ENCODE measurements around the gene SERPINB10. TPM values are rescaled to one million over a fixed set of nuclear protein-coding genes. Genes with fewer than 3 reads are reported as not detected.
A peak's percentile ranks its signal among the peaks of the same experiment; 100 is the strongest.

The SERPINB10 gene
- total and polyA plus RNA-seq, 2 experiments from 2014 or later: 0.93 TPM; not detected in 1

- no peak overlapping the region for H2AFZ ChIP-seq
- H3K27ac ChIP-seq: peak overlapping the region; percentile 84
- no peaks in the 10 kb centered on the region for H4K20me1 ChIP-seq (ENCODE audit: insufficient read depth, poor library complexity, severe bottlenecking)
- TF ChIP-seq CTCF (IDR thresholded peaks at IDR 0.05; ENCODE audit: poor library complexity): no peak
- no peak for TF ChIP-seq EZH2 (IDR thresholded peaks at IDR 0.05; ENCODE audit: borderline replicate concordance)
- TF ChIP-seq EZH2phosphoT487 (IDR thresholded peaks at IDR 0.05; ENCODE audit: low read depth, severe bottlenecking, unreplicated experiment): no peak
- H3K4me1 ChIP-seq (ENCODE audit: insufficient read depth): peaks cover 5% of the 10 kb centered on the region
- no peaks in the 10 kb centered on the region for H3K9me2 ChIP-seq (replicated peaks; ENCODE audit: insufficient read depth)
- no peaks in the 10 kb centered on the region for H3K79me2 ChIP-seq
- no peaks in the 10 kb centered on the region for H3K36me3 ChIP-seq (replicated peaks; ENCODE audit: insufficient read depth, low read depth)
- no peak overlapping the region for H3K4me3 ChIP-seq
- H3K9me3 ChIP-seq (ENCODE audit: low read depth): no peaks in the 10 kb centered on the region
- DNase-seq (ENCODE audit: low spot score): peak; percentile 72
- peak overlapping the region; percentile 26 for H3K4me2 ChIP-seq
- no peaks in the 10 kb centered on the region for H3K27me3 ChIP-seq
- WGBS (ENCODE audit: low lambda C conversion rate, missing lambda C conversion rate): 45% methylated on average over 8 of the region's 8 CpGs
These were observed 25.2 kb upstream of the SERPINB10 start for GRCh38 chr18:63882333-63883141.

- TF ChIP-seq CTCF (IDR thresholded peaks at IDR 0.05; ENCODE audit: poor library complexity) (no peak), EZH2phosphoT487 (IDR thresholded peaks at IDR 0.05; ENCODE audit: low read depth, severe bottlenecking, unreplicated experiment) (no peak), EZH2 (IDR thresholded peaks at IDR 0.05; ENCODE audit: borderline replicate concordance) (no peak)
- H3K9me2 ChIP-seq (replicated peaks; ENCODE audit: insufficient read depth): no peaks in the 10 kb centered on the region
- peak overlapping the region; percentile 84 for H3K27ac ChIP-seq
- H3K9me3 ChIP-seq (ENCODE audit: low read depth): no peaks in the 10 kb centered on the region
- H3K4me1 ChIP-seq (ENCODE audit: insufficient read depth): peaks cover 5% of the 10 kb centered on the region
- no peak overlapping the region for H2AFZ ChIP-seq
- no peak for DNase-seq (ENCODE audit: low spot score)
- H3K36me3 ChIP-seq (replicated peaks; ENCODE audit: insufficient read depth, low read depth): no peaks in the 10 kb centered on the region
- no peaks in the 10 kb centered on the region for H3K79me2 ChIP-seq
- no peaks in the 10 kb centered on the region for H3K27me3 ChIP-seq
- no peak overlapping the region for H3K4me2 ChIP-seq
- H4K20me1 ChIP-seq (ENCODE audit: insufficient read depth, poor library complexity, severe bottlenecking): no peaks in the 10 kb centered on the region
- no peak overlapping the region for H3K4me3 ChIP-seq
These were observed 24.1 kb upstream of the SERPINB10 start for GRCh38 chr18:63883617-63884016.

- Histone ChIP-seq H3K4me2 (no peak within 1 kb of the TSS), H3K4me1 (ENCODE audit: insufficient read depth) (peaks cover 5% of the 10 kb centered on the region), H3K27me3 (no peaks in the 10 kb centered on the region), H2AFZ (no peak within 1 kb of the TSS), H3K79me2 (no peaks in the 10 kb centered on the region), H4K20me1 (ENCODE audit: insufficient read depth, poor library complexity, severe bottlenecking) (no peaks in the 10 kb centered on the region), H3K9me2 (replicated peaks; ENCODE audit: insufficient read depth) (no peaks in the 10 kb centered on the region), H3K36me3 (replicated peaks; ENCODE audit: insufficient read depth, low read depth) (no peaks in the 10 kb centered on the region), H3K27ac (no peak within 1 kb of the TSS), H3K9me3 (ENCODE audit: low read depth) (no peaks in the 10 kb centered on the region), H3K4me3 (no peak within 1 kb of the TSS)
- no peak for DNase-seq (ENCODE audit: low spot score)
- 62% methylated on average over 1 of the region's 1 CpG for WGBS (ENCODE audit: low lambda C conversion rate, missing lambda C conversion rate)
- TF ChIP-seq CTCF (IDR thresholded peaks at IDR 0.05; ENCODE audit: poor library complexity): no peak
These were observed 20.3 kb upstream of the SERPINB10 start, which contains the start of gene SERPINB2 for GRCh38 chr18:63887424-63887823. Gene SERPINB2 (plus strand): TSS chr18:63887705. CDS start chr18:63891445, 3,740 bp downstream.

All from hepatocyte (in vitro differentiated cells).